K562 (cell line): ENCODE data around the gene HSD11B2. TPM values are rescaled to one million over a fixed set of nuclear protein-coding genes. Genes with fewer than 3 reads are reported as not detected.
A peak's percentile ranks its signal among the peaks of the same experiment; 100 is the strongest.

Experiments
- BDP1 ChIP-seq: IDR thresholded peaks from 3 replicates; pipeline ENCODE4 v1.6.1; 2011; ENCODE audit not compliant: insufficient read length, insufficient read depth
- ETS1 ChIP-seq: conservative IDR thresholded peaks from 2 replicates; pipeline ENCODE4 v1.6.1; 2011; ENCODE audit warnings: low read depth, mild to moderate bottlenecking, low read length; ENCODE audit not compliant: control insufficient read depth
- FOS ChIP-seq: IDR thresholded peaks from 3 replicates; pipeline ENCODE4 v1.6.1; 2011; ENCODE audit not compliant: insufficient read length; ENCODE audit errors: extremely low read depth
- FOXJ3 ChIP-seq: sonication (generic); formaldehyde crosslinking; IDR thresholded peaks from 2 replicates; pipeline ENCODE4 v1.4.0; 2020; ENCODE audit warnings: mild to moderate bottlenecking, missing genetic modification reagents
- HMG20B ChIP-seq: fragments of 250-450 bp; sonication (Bioruptor Pico); IDR thresholded peaks from 2 replicates; pipeline ENCODE4 v1.5.0; 2021; ENCODE audit warnings: mild to moderate bottlenecking
- ILK ChIP-seq: fragments of 450-650 bp; IDR thresholded peaks from 2 replicates; pipeline ENCODE4 v1.6.1; 2016; ENCODE audit warnings: missing genetic modification characterization, low read depth, mild to moderate bottlenecking, missing compliant biosample characterization, moderate library complexity, borderline replicate concordance
- MCM5 ChIP-seq: fragments of 450-650 bp; IDR thresholded peaks from 2 replicates; pipeline ENCODE4 v1.6.1; 2016; ENCODE audit warnings: low read depth
- PHF20 ChIP-seq: fragments of 450-650 bp; IDR thresholded peaks from 2 replicates; pipeline ENCODE4 v1.6.1; 2018; ENCODE audit not compliant: partially characterized antibody
- POLR2A ChIP-seq: fragments of 450-650 bp; conservative IDR thresholded peaks from 2 replicates; pipeline ENCODE4 v1.6.1; 2016
- POLR3A ChIP-seq: IDR thresholded peaks from 2 replicates; pipeline ENCODE4 v1.6.1; 2011; ENCODE audit warnings: borderline replicate concordance, mild to moderate bottlenecking, moderate library complexity; ENCODE audit not compliant: insufficient read length, insufficient read depth; ENCODE audit errors: extremely low read depth
- RBM25 ChIP-seq: fragments of 200-400 bp; formaldehyde crosslinking; IDR thresholded peaks from 2 replicates; pipeline ENCODE4 v1.6.1; 2018; ENCODE audit warnings: low read length, low read depth, moderate library complexity; ENCODE audit not compliant: severe bottlenecking
- TAF9B ChIP-seq: fragments of 450-650 bp; IDR thresholded peaks from 2 replicates; pipeline ENCODE4 v1.6.1; 2018; ENCODE audit warnings: mild to moderate bottlenecking; ENCODE audit not compliant: partially characterized antibody
- U2AF1 ChIP-seq: fragments of 200-400 bp; formaldehyde crosslinking; optimal IDR thresholded peaks from 2 replicates; pipeline ENCODE3; 2017; ENCODE audit warnings: mild to moderate bottlenecking, low read depth, low read length, moderate library complexity
- YY1 ChIP-seq, 3 experiments: IDR thresholded peaks; 2 replicates each; pipeline ENCODE4 v1.6.1; 2011; ENCODE audit warnings: low read length in 2 of 3, mild to moderate bottlenecking in 2 of 3, moderate library complexity in 2 of 3, borderline replicate concordance in 1 of 3, control low read depth in 1 of 3, low read depth in 1 of 3; ENCODE audit not compliant: insufficient read depth in 3 of 3, insufficient replicate concordance in 2 of 3, control insufficient read depth in 1 of 3, insufficient read length in 1 of 3; ENCODE audit errors: extremely low read depth in 1 of 3
- ZNF354B ChIP-seq: fragments of 250-450 bp; sonication (Bioruptor Pico); IDR thresholded peaks from 2 replicates; pipeline ENCODE4 v1.4.0; 2020
- ZNF408 ChIP-seq: fragments of 250-450 bp; sonication (Bioruptor Pico); IDR thresholded peaks from 2 replicates; pipeline ENCODE4 v1.4.0; 2020; ENCODE audit warnings: low read depth, mild to moderate bottlenecking, moderate library complexity
- ZNF41 ChIP-seq: fragments of 250-450 bp; sonication (Bioruptor Pico); conservative IDR thresholded peaks from 2 replicates; pipeline ENCODE4 v1.4.0; 2020; ENCODE audit warnings: mild to moderate bottlenecking
- ZNF740 ChIP-seq, 3 experiments: fragments of 200-800 bp in 1 of 3; sonication (Bioruptor generic) in 1 of 3; sonication (generic) in 1 of 3; formaldehyde crosslinking in 1 of 3; IDR thresholded peaks; 2 replicates each; pipeline versions ENCODE4 v1.6.1 to v1.8.0; 2016 to 2022; ENCODE audit warnings: mild to moderate bottlenecking in 2 of 3, missing compliant biosample characterization in 2 of 3, missing genetic modification characterization in 2 of 3, missing genetic modification reagents in 1 of 3
- ZNF75A ChIP-seq: fragments of 450-650 bp; formaldehyde crosslinking; IDR thresholded peaks from 2 replicates; pipeline ENCODE4 v1.4.0; 2020; ENCODE audit warnings: mild to moderate bottlenecking
- polyA plus RNA-seq, 8 experiments: library from polyadenylated mRNA; depleted of rRNA in 4 of 8; stranded (reverse) in 5 of 8; unstranded in 3 of 8; fragments of >200 nt; fragmentation: Nextera tagmentation in 2 of 8; fragmentation: Illumina TruSeq in 1 of 8; extraction: Ambion mirVana in 2 of 8; extraction: Trizol in 1 of 8; gene quantifications; 2 replicates each; pipeline versions ENCODE4 v1.2.1 to v1.2.3, GENCODE V29; 2011 to 2014; ENCODE audit warnings: inconsistent platforms in 1 of 8, missing spikeins in 1 of 8
- total RNA-seq, 7 experiments: library from RNA; depleted of rRNA in 6 of 7; stranded (reverse); fragments of >200 nt in 6 of 7; fragmentation: Illumina TruSeq in 2 of 7; extraction: Trizol in 2 of 7; gene quantifications; 2 replicates each; pipeline versions ENCODE4 v1.2.1 to v1.2.3, GENCODE V29; 2011 to 2021; ENCODE audit warnings: low replicate concordance in 1 of 7
- TF ChIP-seq, protein P1 (sequence below): sonication (generic); formaldehyde crosslinking; IDR thresholded peaks from 2 replicates; pipeline ENCODE4 v1.8.0; 2023; ENCODE audit warnings: mild to moderate bottlenecking, missing genetic modification reagents

The HSD11B2 gene
- total and polyA plus RNA-seq, 9 of the 15 experiments (the other 6 are each of a cell fraction or from before 2014, with no cell fraction given), result 0.08 to 2.0 (median 0.79) TPM

DNA sequence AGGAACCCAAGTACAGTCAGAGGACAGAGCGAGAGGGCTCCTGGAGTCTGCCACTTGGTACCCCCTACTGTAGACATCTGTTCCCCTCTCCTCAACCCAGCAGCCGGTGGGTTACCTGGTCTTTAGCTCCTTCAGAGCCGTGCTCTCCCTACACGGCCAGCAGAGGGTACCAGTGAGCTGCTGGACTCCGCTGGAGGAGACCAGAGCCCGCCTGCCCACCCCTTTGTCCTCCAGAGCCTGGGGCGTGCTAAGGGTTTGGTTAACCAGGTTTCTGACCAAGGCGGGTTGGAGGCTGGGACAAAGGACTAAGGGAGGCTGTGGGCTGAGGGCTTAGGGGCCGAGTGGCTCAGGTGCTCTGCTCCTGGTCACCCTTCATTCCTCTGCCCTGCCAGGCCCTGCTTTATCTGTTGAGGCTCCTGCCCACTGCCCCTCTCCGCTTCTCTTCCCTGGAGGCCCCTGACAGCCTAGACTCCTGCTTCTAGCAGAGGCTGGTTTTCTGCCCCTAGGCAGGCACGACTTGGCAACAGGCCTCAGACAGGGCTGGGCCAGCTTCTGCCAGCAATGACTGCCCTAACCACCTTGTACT, 2.7 kb upstream of the HSD11B2 start (continued):
- no peak for TF ChIP-seq BDP1
- no peak for TF ChIP-seq ZNF408
- TF ChIP-seq HMG20B (CRISPR knock-in tag), result no peak
- TF ChIP-seq FOXJ3 (CRISPR knock-in tag), result no peak
- TF ChIP-seq ILK (tag), result no peak
- TF ChIP-seq ZNF354B (CRISPR knock-in tag), result no peak
- no peak for TF ChIP-seq U2AF1
- no peak for TF ChIP-seq ZNF41 (CRISPR knock-in tag)
- TF ChIP-seq ETS1, result no peak
- TF ChIP-seq, protein P1, sequence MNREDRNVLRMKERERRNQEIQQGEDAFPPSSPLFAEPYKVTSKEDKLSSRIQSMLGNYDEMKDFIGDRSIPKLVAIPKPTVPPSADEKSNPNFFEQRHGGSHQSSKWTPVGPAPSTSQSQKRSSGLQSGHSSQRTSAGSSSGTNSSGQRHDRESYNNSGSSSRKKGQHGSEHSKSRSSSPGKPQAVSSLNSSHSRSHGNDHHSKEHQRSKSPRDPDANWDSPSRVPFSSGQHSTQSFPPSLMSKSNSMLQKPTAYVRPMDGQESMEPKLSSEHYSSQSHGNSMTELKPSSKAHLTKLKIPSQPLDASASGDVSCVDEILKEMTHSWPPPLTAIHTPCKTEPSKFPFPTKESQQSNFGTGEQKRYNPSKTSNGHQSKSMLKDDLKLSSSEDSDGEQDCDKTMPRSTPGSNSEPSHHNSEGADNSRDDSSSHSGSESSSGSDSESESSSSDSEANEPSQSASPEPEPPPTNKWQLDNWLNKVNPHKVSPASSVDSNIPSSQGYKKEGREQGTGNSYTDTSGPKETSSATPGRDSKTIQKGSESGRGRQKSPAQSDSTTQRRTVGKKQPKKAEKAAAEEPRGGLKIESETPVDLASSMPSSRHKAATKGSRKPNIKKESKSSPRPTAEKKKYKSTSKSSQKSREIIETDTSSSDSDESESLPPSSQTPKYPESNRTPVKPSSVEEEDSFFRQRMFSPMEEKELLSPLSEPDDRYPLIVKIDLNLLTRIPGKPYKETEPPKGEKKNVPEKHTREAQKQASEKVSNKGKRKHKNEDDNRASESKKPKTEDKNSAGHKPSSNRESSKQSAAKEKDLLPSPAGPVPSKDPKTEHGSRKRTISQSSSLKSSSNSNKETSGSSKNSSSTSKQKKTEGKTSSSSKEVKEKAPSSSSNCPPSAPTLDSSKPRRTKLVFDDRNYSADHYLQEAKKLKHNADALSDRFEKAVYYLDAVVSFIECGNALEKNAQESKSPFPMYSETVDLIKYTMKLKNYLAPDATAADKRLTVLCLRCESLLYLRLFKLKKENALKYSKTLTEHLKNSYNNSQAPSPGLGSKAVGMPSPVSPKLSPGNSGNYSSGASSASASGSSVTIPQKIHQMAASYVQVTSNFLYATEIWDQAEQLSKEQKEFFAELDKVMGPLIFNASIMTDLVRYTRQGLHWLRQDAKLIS, result no peak
- no peak for TF ChIP-seq TAF9B
- no peak for TF ChIP-seq RBM25
- TF ChIP-seq POLR2A, result no peak
- no peak for TF ChIP-seq MCM5
- peak in 1 of 3 experiments; percentile 13 for TF ChIP-seq YY1 (IDR thresholded peaks at IDR 0.05; ENCODE audit: borderline replicate concordance in 1 of 3, control insufficient read depth in 1 of 3, extremely low read depth in 1 of 3, insufficient read depth in 3 of 3, insufficient read length in 1 of 3, insufficient replicate concordance in 2 of 3, low read depth in 1 of 3, low read length in 2 of 3)
- no peak for TF ChIP-seq POLR3A
- no peak for TF ChIP-seq FOS
- TF ChIP-seq PHF20, result no peak
- TF ChIP-seq ZNF75A, result no peak
- 0 out of 2 replicates have a peak, but pooled peaks have one; percentile 26 for TF ChIP-seq ZNF740 (CRISPR knock-in tag; IDR thresholded peaks at IDR 0.05)
- no peak for TF ChIP-seq ZNF740 (tag; IDR thresholded peaks at IDR 0.05)
